Ishikawa (cell line): Measurements from ENCODE around the gene SELENOS.

Experiments used
- CEBPB ChIP-seq: IDR thresholded peaks from 2 replicates; pipeline ENCODE4 v1.6.1; 2012
- CREB1 ChIP-seq: IDR thresholded peaks from 2 replicates; pipeline ENCODE4 v1.6.1; 2012; ENCODE audit warnings: low read depth
- EGR1 ChIP-seq: IDR thresholded peaks from 2 replicates; pipeline ENCODE4 v1.6.1; 2012
- EP300 ChIP-seq: IDR thresholded peaks from 2 replicates; pipeline ENCODE4 v1.6.1; 2012; ENCODE audit warnings: borderline replicate concordance
- FOXM1 ChIP-seq: IDR thresholded peaks from 2 replicates; pipeline ENCODE4 v1.6.1; 2012; ENCODE audit warnings: low read depth, borderline replicate concordance
- MAX ChIP-seq: IDR thresholded peaks from 2 replicates; pipeline ENCODE4 v1.6.1; 2012
- NFIC ChIP-seq: IDR thresholded peaks from 2 replicates; pipeline ENCODE4 v1.6.1; 2012
- RAD21 ChIP-seq: IDR thresholded peaks from 2 replicates; pipeline ENCODE4 v1.6.1; 2012; ENCODE audit warnings: low read depth
- TAF1 ChIP-seq: IDR thresholded peaks from 2 replicates; pipeline ENCODE4 v1.6.1; 2012; ENCODE audit warnings: low read depth, mild to moderate bottlenecking
- TCF12 ChIP-seq: IDR thresholded peaks from 2 replicates; pipeline ENCODE4 v1.6.1; 2012; ENCODE audit warnings: low read depth
- TEAD4 ChIP-seq: IDR thresholded peaks from 2 replicates; pipeline ENCODE4 v1.6.1; 2012
- YY1 ChIP-seq: IDR thresholded peaks from 2 replicates; pipeline ENCODE4 v1.6.1; 2012; ENCODE audit warnings: low read depth
- ZBTB7A ChIP-seq: IDR thresholded peaks from 2 replicates; pipeline ENCODE4 v1.6.1; 2012; ENCODE audit warnings: low read depth
- TF ChIP-seq, protein P1 (sequence below): IDR thresholded peaks from 2 replicates; pipeline ENCODE4 v1.6.1; 2012
- TF ChIP-seq, protein P2 (sequence below): IDR thresholded peaks from 2 replicates; pipeline ENCODE4 v1.6.1; 2012; ENCODE audit warnings: low read depth, mild to moderate bottlenecking

The SELENOS gene

GRCh38 chr15:101255615-101256241, 21.6 kb downstream of the SELENOS start:
- TF ChIP-seq TAF1 = no peak
- no peak for TF ChIP-seq TEAD4
- TF ChIP-seq, protein P1, sequence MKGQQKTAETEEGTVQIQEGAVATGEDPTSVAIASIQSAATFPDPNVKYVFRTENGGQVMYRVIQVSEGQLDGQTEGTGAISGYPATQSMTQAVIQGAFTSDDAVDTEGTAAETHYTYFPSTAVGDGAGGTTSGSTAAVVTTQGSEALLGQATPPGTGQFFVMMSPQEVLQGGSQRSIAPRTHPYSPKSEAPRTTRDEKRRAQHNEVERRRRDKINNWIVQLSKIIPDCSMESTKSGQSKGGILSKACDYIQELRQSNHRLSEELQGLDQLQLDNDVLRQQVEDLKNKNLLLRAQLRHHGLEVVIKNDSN = no peak
- no peak for TF ChIP-seq MAX
- no peak for TF ChIP-seq ZBTB7A
- no peak for TF ChIP-seq YY1
- TF ChIP-seq, protein P2, sequence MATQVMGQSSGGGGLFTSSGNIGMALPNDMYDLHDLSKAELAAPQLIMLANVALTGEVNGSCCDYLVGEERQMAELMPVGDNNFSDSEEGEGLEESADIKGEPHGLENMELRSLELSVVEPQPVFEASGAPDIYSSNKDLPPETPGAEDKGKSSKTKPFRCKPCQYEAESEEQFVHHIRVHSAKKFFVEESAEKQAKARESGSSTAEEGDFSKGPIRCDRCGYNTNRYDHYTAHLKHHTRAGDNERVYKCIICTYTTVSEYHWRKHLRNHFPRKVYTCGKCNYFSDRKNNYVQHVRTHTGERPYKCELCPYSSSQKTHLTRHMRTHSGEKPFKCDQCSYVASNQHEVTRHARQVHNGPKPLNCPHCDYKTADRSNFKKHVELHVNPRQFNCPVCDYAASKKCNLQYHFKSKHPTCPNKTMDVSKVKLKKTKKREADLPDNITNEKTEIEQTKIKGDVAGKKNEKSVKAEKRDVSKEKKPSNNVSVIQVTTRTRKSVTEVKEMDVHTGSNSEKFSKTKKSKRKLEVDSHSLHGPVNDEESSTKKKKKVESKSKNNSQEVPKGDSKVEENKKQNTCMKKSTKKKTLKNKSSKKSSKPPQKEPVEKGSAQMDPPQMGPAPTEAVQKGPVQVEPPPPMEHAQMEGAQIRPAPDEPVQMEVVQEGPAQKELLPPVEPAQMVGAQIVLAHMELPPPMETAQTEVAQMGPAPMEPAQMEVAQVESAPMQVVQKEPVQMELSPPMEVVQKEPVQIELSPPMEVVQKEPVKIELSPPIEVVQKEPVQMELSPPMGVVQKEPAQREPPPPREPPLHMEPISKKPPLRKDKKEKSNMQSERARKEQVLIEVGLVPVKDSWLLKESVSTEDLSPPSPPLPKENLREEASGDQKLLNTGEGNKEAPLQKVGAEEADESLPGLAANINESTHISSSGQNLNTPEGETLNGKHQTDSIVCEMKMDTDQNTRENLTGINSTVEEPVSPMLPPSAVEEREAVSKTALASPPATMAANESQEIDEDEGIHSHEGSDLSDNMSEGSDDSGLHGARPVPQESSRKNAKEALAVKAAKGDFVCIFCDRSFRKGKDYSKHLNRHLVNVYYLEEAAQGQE = no peak
- no peak for TF ChIP-seq EP300
- no peak for TF ChIP-seq RAD21
- no peak for TF ChIP-seq TCF12
- TF ChIP-seq CEBPB = no peak
- TF ChIP-seq NFIC = no peak
- TF ChIP-seq CREB1 = no peak
- TF ChIP-seq FOXM1 = no peak
- TF ChIP-seq EGR1 = no peak

- no peak for TF ChIP-seq FOXM1
- TF ChIP-seq MAX = no peak
- TF ChIP-seq CEBPB = no peak
- no peak for TF ChIP-seq NFIC
- TF ChIP-seq, protein P1 = no peak
- no peak for TF ChIP-seq TEAD4
- TF ChIP-seq CREB1 = no peak
- TF ChIP-seq TAF1 = no peak
- TF ChIP-seq YY1 = no peak
- no peak for TF ChIP-seq TCF12
- TF ChIP-seq EGR1 = no peak
- TF ChIP-seq EP300 = no peak
- TF ChIP-seq, protein P2 = no peak
- TF ChIP-seq RAD21 = no peak
- no peak for TF ChIP-seq ZBTB7A
Measured at GRCh38 chr15:101255051-101255395, 22.3 kb downstream of the SELENOS start.

- TF ChIP-seq EP300 (no peak), CEBPB (no peak), TEAD4 (no peak), CREB1 (no peak), RAD21 (no peak), TAF1 (no peak), NFIC (no peak), MAX (no peak), EGR1 (no peak), YY1 (no peak), FOXM1 (no peak), TCF12 (no peak), ZBTB7A (no peak)
Measured at GRCh38 chr15:101254157-101255050, 22.9 kb downstream of the SELENOS start.

DNA sequence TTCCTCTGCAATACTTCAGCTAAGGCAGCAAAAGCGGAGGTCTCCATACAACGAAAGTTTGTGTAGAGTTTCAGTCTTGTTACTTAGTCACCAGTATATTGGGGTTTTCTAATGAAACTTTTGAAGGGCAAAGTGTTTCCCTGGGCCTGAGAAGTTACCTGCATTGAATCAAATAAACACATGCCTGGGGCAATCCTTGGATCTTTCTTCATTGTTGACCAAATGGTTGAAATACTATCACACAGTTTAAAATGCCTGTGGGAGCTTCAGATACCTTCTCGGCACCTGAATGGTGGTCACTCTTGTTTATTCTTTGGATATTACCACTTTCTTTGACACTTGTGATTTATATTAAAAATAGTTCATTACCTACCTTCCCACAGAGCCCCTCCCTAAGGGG, 24.4 kb downstream of the SELENOS start:
- TF ChIP-seq CEBPB = no peak
- TF ChIP-seq TCF12 = no peak
- no peak for TF ChIP-seq EGR1
- TF ChIP-seq FOXM1 = no peak
- TF ChIP-seq TEAD4 = no peak
- no peak for TF ChIP-seq RAD21
